ENCODE results near the gene TTC28.

TTC28 gene

DNA sequence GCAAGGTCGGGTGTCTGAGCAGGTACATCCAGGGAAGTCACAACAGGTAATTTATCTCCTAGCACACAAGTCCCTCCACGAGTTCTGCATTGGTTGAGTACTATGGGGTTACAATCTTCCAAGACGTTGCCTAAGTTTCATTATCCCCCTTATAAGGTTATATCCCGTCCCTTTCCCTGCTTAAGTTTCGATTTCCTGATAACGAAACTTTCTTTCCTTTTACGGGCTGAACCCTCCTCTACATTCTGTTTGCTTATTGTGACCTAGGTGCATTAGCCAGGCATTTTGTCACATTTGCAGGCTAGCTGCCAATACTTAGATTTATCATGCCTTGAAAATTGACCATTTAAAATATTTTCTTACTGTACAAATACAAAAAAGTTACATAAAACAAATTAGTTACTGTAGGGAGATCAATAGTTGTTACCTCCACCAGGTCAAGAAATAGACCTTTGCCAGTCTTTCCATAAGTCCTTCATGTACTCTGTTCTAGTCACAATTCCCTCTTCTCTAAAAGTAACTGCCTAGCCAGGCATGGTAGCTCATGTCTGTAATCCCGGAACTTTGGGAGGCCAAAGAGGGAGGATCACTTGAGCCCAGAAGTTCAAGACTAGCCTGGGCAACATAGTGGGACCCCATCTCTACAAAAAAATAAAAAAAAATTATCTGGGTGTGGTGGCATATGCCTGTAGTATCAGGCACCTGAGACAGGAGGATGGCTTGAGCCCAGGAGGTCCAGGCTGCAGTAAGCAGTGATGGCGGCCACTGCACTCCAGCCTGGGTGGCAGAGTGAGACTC is 746.3 kb downstream of the TTC28 start:
- no peak for DNase-seq

DNA sequence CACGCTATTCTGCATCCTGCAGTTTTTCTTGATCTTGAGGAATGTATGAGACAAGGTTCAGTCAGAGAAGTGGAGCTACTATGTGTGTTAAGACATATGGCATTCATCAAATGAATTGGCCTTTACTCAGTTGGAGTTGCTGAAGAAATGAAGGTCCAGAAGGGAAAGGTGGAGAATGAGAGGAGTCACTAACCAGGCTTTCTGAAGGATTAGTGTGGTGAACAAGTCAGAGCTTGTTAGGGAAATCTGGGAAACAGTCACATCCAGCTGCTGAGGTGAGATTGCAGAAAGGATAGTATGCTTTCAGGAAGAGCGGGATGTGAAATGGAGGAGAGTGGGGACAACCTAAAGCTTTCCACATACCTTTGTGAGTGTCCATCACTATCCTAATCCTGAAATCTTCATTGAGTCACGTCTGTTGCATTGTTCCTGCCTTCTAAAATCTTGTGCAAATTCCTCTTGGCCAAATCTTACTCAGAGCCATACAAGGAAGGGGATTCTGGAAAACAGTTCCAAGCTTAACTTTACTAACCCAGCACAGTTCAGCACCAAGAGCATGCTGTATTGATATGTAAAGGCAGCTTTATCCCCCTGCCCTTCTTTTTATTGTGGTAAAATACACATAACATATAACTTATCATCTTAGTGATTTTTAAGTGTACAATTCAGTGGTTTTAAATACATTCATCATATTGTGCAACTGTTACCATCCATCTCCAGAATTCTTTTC is 749.1 kb downstream of the TTC28 start:
- no peak for DNase-seq
